HCT116 (cell line): ENCODE data around the gene ARCN1.

Source experiments
- POLR2A ChIP-seq: IDR thresholded peaks from 2 replicates; pipeline ENCODE4 v1.7.0; 2011; ENCODE audit warnings: borderline replicate concordance; ENCODE audit not compliant: insufficient read depth, insufficient read length; ENCODE audit errors: extremely low read depth
- TF ChIP-seq, protein P1 (sequence below), 3 experiments: fragments of 200-600 bp in 1 of 3; sonication (generic) in 1 of 3; IDR thresholded peaks in 2 of 3; conservative IDR thresholded peaks in 1 of 3; 2 replicates each; pipeline ENCODE4 v1.5.1; 2012 to 2017; ENCODE audit warnings: low read depth in 2 of 3, low read length in 2 of 3, antibody characterized with exemption in 1 of 3, borderline replicate concordance in 1 of 3, control low read depth in 1 of 3, mild to moderate bottlenecking in 1 of 3, mixed read lengths in 1 of 3, mixed run types in 1 of 3, moderate library complexity in 1 of 3; ENCODE audit not compliant: insufficient read depth in 1 of 3

- no peak for TF ChIP-seq POLR2A
- TF ChIP-seq, protein P1, sequence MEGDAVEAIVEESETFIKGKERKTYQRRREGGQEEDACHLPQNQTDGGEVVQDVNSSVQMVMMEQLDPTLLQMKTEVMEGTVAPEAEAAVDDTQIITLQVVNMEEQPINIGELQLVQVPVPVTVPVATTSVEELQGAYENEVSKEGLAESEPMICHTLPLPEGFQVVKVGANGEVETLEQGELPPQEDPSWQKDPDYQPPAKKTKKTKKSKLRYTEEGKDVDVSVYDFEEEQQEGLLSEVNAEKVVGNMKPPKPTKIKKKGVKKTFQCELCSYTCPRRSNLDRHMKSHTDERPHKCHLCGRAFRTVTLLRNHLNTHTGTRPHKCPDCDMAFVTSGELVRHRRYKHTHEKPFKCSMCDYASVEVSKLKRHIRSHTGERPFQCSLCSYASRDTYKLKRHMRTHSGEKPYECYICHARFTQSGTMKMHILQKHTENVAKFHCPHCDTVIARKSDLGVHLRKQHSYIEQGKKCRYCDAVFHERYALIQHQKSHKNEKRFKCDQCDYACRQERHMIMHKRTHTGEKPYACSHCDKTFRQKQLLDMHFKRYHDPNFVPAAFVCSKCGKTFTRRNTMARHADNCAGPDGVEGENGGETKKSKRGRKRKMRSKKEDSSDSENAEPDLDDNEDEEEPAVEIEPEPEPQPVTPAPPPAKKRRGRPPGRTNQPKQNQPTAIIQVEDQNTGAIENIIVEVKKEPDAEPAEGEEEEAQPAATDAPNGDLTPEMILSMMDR (IDR thresholded peaks at IDR 0.05 in 2 of 3, conservative IDR thresholded peaks at IDR 0.05 in 1 of 3; ENCODE audit: borderline replicate concordance in 1 of 3, insufficient read depth in 1 of 3, low read depth in 2 of 3, low read length in 2 of 3): no peak
Measured at GRCh38 chr11:118639899-118640298, 67.7 kb downstream of the ARCN1 start.
